HEK293T (cell line): ENCODE results near the gene ZNF799.

ENCODE experiments used
- CTCF ChIA-PET: fragments of 350-600 bp; formaldehyde crosslinking; extraction: SDS; loops from one replicate; lab custom pipeline; 2021; ENCODE audit warnings: antibody characterized with exemption, inconsistent platforms; lab: Yijun Ruan, JAX
- POLR2A ChIA-PET: fragments of 350-600 bp; formaldehyde crosslinking; extraction: SDS; loops from one replicate; lab custom pipeline; 2020; ENCODE audit warnings: antibody characterized with exemption, inconsistent platforms; lab: Yijun Ruan, JAX
- DNase-seq: peaks from one replicate; pipeline ENCODE4 v3.0.0; 2012; ENCODE audit warnings: mixed read lengths; ENCODE audit errors: extremely low spot score
- ARNT ChIP-seq: fragments of 450-650 bp; IDR thresholded peaks from 2 replicates; pipeline ENCODE4 v1.6.1; 2017; ENCODE audit warnings: mild to moderate bottlenecking
- BHLHE40 ChIP-seq: fragments of 450-650 bp; IDR thresholded peaks from 2 replicates; pipeline ENCODE4 v1.6.1; 2016; ENCODE audit warnings: mild to moderate bottlenecking, moderate library complexity, borderline replicate concordance
- CTBP1 ChIP-seq: fragments of 450-650 bp; IDR thresholded peaks from 2 replicates; pipeline ENCODE4 v1.6.1; 2016; ENCODE audit warnings: borderline replicate concordance
- ELF4 ChIP-seq: fragments of 450-650 bp; IDR thresholded peaks from 2 replicates; pipeline ENCODE4 v1.6.1; 2017; ENCODE audit warnings: antibody characterized with exemption
- FOXA1 ChIP-seq: fragments of 450-650 bp; IDR thresholded peaks from 2 replicates; pipeline ENCODE4 v1.6.1; 2016; ENCODE audit warnings: mild to moderate bottlenecking
- FOXK2 ChIP-seq: fragments of 450-650 bp; IDR thresholded peaks from 2 replicates; pipeline ENCODE4 v1.6.1; 2016; ENCODE audit warnings: mild to moderate bottlenecking
- FOXM1 ChIP-seq: fragments of 450-650 bp; IDR thresholded peaks from 2 replicates; pipeline ENCODE4 v1.6.1; 2017; ENCODE audit warnings: mild to moderate bottlenecking, borderline replicate concordance
- HDGF ChIP-seq: fragments of 450-650 bp; IDR thresholded peaks from 2 replicates; pipeline ENCODE4 v1.6.1; 2017; ENCODE audit warnings: antibody characterized with exemption, borderline replicate concordance
- L3MBTL2 ChIP-seq: fragments of 450-650 bp; conservative IDR thresholded peaks from 2 replicates; pipeline ENCODE4 v1.6.1; 2016; ENCODE audit warnings: mild to moderate bottlenecking
- LEF1 ChIP-seq: fragments of 450-650 bp; IDR thresholded peaks from 2 replicates; pipeline ENCODE4 v1.6.1; 2017; ENCODE audit warnings: mild to moderate bottlenecking, borderline replicate concordance
- NFRKB ChIP-seq: fragments of 450-650 bp; IDR thresholded peaks from 2 replicates; pipeline ENCODE4 v1.6.1; 2016; ENCODE audit warnings: mild to moderate bottlenecking, moderate library complexity
- SP1 ChIP-seq: fragments of 450-650 bp; IDR thresholded peaks from 2 replicates; pipeline ENCODE4 v1.6.1; 2017
- SUZ12 ChIP-seq: fragments of 450-650 bp; IDR thresholded peaks from 2 replicates; pipeline ENCODE4 v1.6.1; 2016; ENCODE audit warnings: mild to moderate bottlenecking
- TARDBP ChIP-seq: fragments of 450-650 bp; IDR thresholded peaks from 2 replicates; pipeline ENCODE4 v1.6.1; 2016
- ZNF384 ChIP-seq: fragments of 450-650 bp; IDR thresholded peaks from 2 replicates; pipeline ENCODE4 v1.6.1; 2016
- TF ChIP-seq, protein P1 (sequence below): fragments of 450-650 bp; IDR thresholded peaks from 2 replicates; pipeline ENCODE4 v1.6.1; 2016

The ZNF799 gene

DNA sequence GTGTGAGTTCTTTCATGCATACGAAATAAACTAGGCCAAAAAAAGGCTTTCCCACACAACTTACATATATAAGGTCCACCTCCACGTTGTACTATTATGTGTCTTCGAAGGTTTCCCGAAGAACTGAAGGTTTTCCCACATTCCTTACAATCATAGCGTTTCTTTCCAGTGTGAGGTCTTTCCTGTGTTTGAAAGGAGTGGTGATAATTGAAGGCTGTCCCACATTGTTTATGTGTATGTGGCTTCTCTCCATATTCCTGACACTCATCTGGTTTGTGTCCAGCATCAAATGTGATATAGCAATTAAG, 50.2 kb downstream of the ZNF799 start:
- DNase-seq, result no peak
- ChIA-PET CTCF (no interaction called here), POLR2A (no interaction called here)
- TF ChIP-seq TARDBP (no peak), HDGF (no peak), CTBP1 (no peak), FOXK2 (no peak), FOXA1 (no peak), LEF1 (no peak), ELF4 (no peak), NFRKB (no peak), SP1 (no peak), ZNF384 (no peak), L3MBTL2 (no peak), BHLHE40 (no peak), ARNT (no peak), SUZ12 (no peak), FOXM1 (no peak)
- TF ChIP-seq, protein P1, sequence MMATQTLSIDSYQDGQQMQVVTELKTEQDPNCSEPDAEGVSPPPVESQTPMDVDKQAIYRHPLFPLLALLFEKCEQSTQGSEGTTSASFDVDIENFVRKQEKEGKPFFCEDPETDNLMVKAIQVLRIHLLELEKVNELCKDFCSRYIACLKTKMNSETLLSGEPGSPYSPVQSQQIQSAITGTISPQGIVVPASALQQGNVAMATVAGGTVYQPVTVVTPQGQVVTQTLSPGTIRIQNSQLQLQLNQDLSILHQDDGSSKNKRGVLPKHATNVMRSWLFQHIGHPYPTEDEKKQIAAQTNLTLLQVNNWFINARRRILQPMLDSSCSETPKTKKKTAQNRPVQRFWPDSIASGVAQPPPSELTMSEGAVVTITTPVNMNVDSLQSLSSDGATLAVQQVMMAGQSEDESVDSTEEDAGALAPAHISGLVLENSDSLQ, result no peak

DNA sequence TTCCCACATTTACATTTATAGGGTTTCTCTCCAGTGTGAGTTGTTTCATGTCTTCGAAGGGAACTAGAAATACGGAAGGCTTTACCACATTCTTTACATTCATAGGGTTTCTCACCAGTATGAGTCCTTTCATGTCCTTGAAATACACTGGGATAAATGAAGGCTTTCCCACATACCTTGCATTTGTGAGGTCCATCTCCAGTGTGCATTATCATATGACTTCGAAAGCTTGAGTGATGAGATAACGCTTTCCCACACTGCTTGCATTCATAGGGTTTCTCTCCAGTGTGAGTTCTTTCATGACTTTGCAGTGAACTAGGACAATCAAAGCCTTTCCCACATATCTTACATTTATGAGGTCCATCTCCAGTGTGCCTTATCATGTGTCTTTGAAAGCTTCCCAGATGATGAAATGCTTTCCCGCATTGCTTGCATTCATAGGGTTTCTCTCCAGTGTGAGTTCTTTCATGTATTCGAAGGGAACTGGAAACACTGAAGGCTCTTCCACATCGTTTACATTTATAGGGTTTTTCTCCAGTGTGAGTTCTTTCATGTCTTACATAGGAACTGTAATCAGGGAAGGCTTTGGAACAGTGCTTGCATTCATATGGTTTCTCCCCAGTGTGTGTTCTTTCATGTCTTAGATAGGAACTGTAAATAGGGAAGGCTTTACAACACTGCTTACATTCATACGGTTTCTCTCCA, 50.7 kb downstream of the ZNF799 start:
- ChIA-PET CTCF (no interaction called here), POLR2A (no interaction called here)
- no peak for DNase-seq
- TF ChIP-seq, protein P1, result no peak
- TF ChIP-seq FOXK2, result no peak
- no peak for TF ChIP-seq FOXM1
- TF ChIP-seq SP1, result no peak
- no peak for TF ChIP-seq ZNF384
- no peak for TF ChIP-seq HDGF
- no peak for TF ChIP-seq LEF1
- no peak for TF ChIP-seq SUZ12
- TF ChIP-seq ARNT, result no peak
- TF ChIP-seq CTBP1, result no peak
- no peak for TF ChIP-seq NFRKB

DNA sequence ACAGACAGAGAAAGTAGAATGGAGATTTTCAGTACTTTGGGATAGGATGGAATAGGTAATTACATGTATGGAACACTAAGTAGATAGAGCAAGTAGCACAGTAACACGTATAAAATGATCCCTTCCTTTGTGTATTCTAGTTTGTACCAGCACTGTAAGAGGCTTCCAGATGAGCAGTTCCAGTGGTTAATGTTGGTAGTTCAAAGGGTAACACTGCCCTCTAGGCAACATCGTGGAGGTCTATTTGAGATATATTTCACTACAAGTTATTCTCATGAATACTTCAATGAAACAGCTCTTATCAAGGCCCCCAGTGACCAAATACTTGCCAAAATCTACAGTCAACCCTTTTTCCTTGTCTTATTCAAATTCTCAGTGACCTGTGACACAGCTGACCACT, 54.2 kb downstream of the ZNF799 start:
- ChIA-PET POLR2A (no interaction called here), CTCF (no interaction called here)
- no peak for DNase-seq
- no peak for TF ChIP-seq ZNF384
- no peak for TF ChIP-seq NFRKB
- no peak for TF ChIP-seq FOXK2
- TF ChIP-seq LEF1, result no peak
- TF ChIP-seq ELF4, result no peak
- TF ChIP-seq L3MBTL2, result no peak
- TF ChIP-seq FOXM1, result no peak
- no peak for TF ChIP-seq TARDBP
- TF ChIP-seq SUZ12, result no peak
- TF ChIP-seq CTBP1, result no peak
- no peak for TF ChIP-seq SP1
- TF ChIP-seq, protein P1, result no peak
- no peak for TF ChIP-seq FOXA1
- TF ChIP-seq HDGF, result no peak
- no peak for TF ChIP-seq ARNT
- TF ChIP-seq BHLHE40, result no peak

DNA sequence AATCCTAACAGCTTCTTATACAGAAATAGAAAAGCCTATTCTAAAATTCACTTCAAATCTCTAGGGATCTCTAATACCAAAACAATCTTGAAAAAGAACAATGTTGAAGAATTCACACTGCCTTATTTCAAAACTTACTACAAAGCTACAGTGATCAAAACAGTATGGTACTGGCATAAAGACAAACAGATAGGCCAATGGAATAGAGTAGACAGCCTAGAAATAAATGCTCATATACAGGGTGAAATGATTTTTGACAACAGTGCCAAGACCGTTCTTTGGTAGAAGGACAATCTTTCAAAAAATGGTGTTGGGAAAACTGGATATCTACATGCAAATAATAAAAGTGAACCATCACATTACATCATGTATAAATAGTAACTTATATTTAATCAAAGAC, 55.9 kb downstream of the ZNF799 start:
- CTCF ChIA-PET, result no interaction called here
- TF ChIP-seq FOXK2 (no peak), ARNT (no peak), SUZ12 (no peak), FOXA1 (no peak), TARDBP (no peak), LEF1 (no peak), FOXM1 (no peak), NFRKB (no peak), HDGF (no peak), CTBP1 (no peak)
- TF ChIP-seq, protein P1, result no peak
- DNase-seq, result no peak
- POLR2A ChIA-PET, result no interaction called here
